Small intestine (tissue), 7 donors: ENCODE measurements around the gene HEPN1. TPM values are rescaled to one million over a fixed set of nuclear protein-coding genes. Genes with fewer than 3 reads are reported as not detected.
"Not testable (repeated sequence)": the region's sequence is repeated elsewhere in the genome, so short reads cannot be mapped to it uniquely, and the experiment has no call there.

Experiments used
- DNase-seq, 2 donors: peaks; one replicate each; pipeline versions ENCODE4 v3.0.0 to v3.0.0-alpha.2; 2013
- FAIRE-seq: peaks from 2 replicates; lab custom pipeline; 2012; peaks lifted over from hg19 to GRCh38; lab: Jason Lieb, UNC
- H3K27ac ChIP-seq, 3 donors: one replicate each; pipeline ENCODE4 v1.5.1; 2013; ENCODE audit warnings: low read length in 2 of 3, mild to moderate bottlenecking in 2 of 3, control low read depth in 1 of 3, inconsistent platforms in 1 of 3, low read depth in 1 of 3, moderate library complexity in 1 of 3
- H3K27me3 ChIP-seq, 3 donors: one replicate each; pipeline ENCODE4 v1.6.1; 2013; ENCODE audit warnings: low read length in 3 of 3, inconsistent platforms in 1 of 3; ENCODE audit not compliant: control insufficient read depth in 3 of 3, insufficient read depth in 3 of 3
- H3K36me3 ChIP-seq, 3 donors: one replicate each; pipeline ENCODE4 v1.6.1; 2013; ENCODE audit warnings: low read length in 3 of 3, inconsistent platforms in 1 of 3, low read depth in 1 of 3, mild to moderate bottlenecking in 1 of 3, moderate library complexity in 1 of 3; ENCODE audit not compliant: control insufficient read depth in 3 of 3, insufficient read depth in 2 of 3
- H3K4me1 ChIP-seq, 3 donors: one replicate each; pipeline ENCODE4 v1.6.1; 2013; ENCODE audit warnings: low read length in 2 of 3, inconsistent platforms in 1 of 3, low read depth in 1 of 3, mild to moderate bottlenecking in 1 of 3, moderate library complexity in 1 of 3; ENCODE audit not compliant: control insufficient read depth in 3 of 3, insufficient read depth in 2 of 3
- H3K4me3 ChIP-seq, 3 donors: one replicate each; pipeline ENCODE4 v1.5.1; 2013; ENCODE audit warnings: low read length in 3 of 3, control low read depth in 1 of 3, inconsistent platforms in 1 of 3, low read depth in 1 of 3, mild to moderate bottlenecking in 1 of 3, moderate library complexity in 1 of 3
- H3K9me3 ChIP-seq, 2 donors: one replicate each; pipeline ENCODE4 v1.6.1; 2013; ENCODE audit warnings: low read depth in 1 of 2, low read length in 1 of 2; ENCODE audit not compliant: control insufficient read depth in 2 of 2, insufficient read depth in 1 of 2
- WGBS, 3 donors: extraction: QIAGEN DNeasy Blood & Tissue Kit; methylation state at CpG; one replicate each; pipeline ENCODE4 v1.1.7; 2013; 5-methylcytosine and 5-hydroxymethylcytosine counted together
- polyA plus RNA-seq, 4 donors: library from polyadenylated mRNA; stranded (reverse) in 3 of 4; unstranded in 1 of 4; fragments of 200-250 nt in 3 of 4; fragments of 120-200 nt in 1 of 4; gene quantifications; one replicate each; pipeline versions ENCODE4 v1.2.1 to v1.2.3, GENCODE V29; 2013
- donor health status: healthy with polysubstance abuse.
- donor health status: control.
- donor health status: control.
- donor health status: Bipolar disorder and iron deficiency.
- donor health status: healthy.

Gene HEPN1
- polyA plus RNA-seq, 4 donors = 0.06 TPM; not detected in 3

- H3K4me3 ChIP-seq, DNase-seq, H3K4me1 ChIP-seq, H3K36me3 ChIP-seq, H3K27me3 ChIP-seq, FAIRE-seq, H3K27ac ChIP-seq, H3K9me3 ChIP-seq: not testable (repeated sequence)
- 88% methylated on average over 13 of the region's 13 CpGs for WGBS, 3 donors
Observed at GRCh38 chr11:124968197-124968596, 49.1 kb downstream of the HEPN1 start.

Other genes with a start within 250 kb of the HEPN1 start
- 10 to 100 TPM in 3 of 4 donors, 1 to 10 TPM in 1; 4.1 to 68.9 (median 27.5) TPM for gene SIAE, start 245.5 kb upstream of the HEPN1 start, polyA plus RNA-seq
- gene SPA17, start 245.3 kb upstream of the HEPN1 start, polyA plus RNA-seq = 1 to 10 TPM; 3.2 to 9.8 (median 7.0) TPM
- 1 to 10 TPM in 2 of 4 donors, under 1 TPM in 1, not detected in 1; 0.67 to 6.5 (median 2.3) TPM for gene NRGN, start 179.3 kb upstream of the HEPN1 start, polyA plus RNA-seq
- gene VSIG2, start 167.0 kb upstream of the HEPN1 start, polyA plus RNA-seq = 1 to 10 TPM in 1 of 4 donors, under 1 TPM in 1, not detected in 2; 0.91 to 6.4 TPM
- 10 to 100 TPM in 2 of 4 donors, 1 to 10 TPM in 1, under 1 TPM in 1; 0.67 to 38.3 (median 6.9) TPM for gene ESAM, start 157.0 kb upstream of the HEPN1 start, polyA plus RNA-seq
- gene MSANTD2, start 118.8 kb upstream of the HEPN1 start, polyA plus RNA-seq = 10 to 100 TPM in 1 of 4 donors, 1 to 10 TPM in 3; 4.4 to 19.9 (median 6.4) TPM
- gene ROBO3, start 53.8 kb upstream of the HEPN1 start, polyA plus RNA-seq = 10 to 100 TPM in 3 of 4 donors, 1 to 10 TPM in 1; 4.5 to 16.1 (median 11.4) TPM
- gene ROBO4, start 21.4 kb upstream of the HEPN1 start, polyA plus RNA-seq = 1 to 10 TPM in 3 of 4 donors, under 1 TPM in 1; 0.45 to 8.9 (median 2.6) TPM
- gene HEPACAM, start 16.8 kb downstream of the HEPN1 start, polyA plus RNA-seq = under 1 TPM in 1 of 4 donors, not detected in 3; 0.67 TPM
- gene CCDC15, start 35.0 kb downstream of the HEPN1 start, polyA plus RNA-seq = 1 to 10 TPM in 1 of 4 donors, under 1 TPM in 3; 0.22 to 2.2 (median 0.60) TPM
- 10 to 100 TPM in 2 of 4 donors, 1 to 10 TPM in 2; 1.1 to 19.8 (median 10.6) TPM for gene SLC37A2, start 144.1 kb downstream of the HEPN1 start, polyA plus RNA-seq
- 10 to 100 TPM in 3 of 4 donors, 1 to 10 TPM in 1; 9.6 to 31.2 (median 19.6) TPM for gene TMEM218, start 192.4 kb downstream of the HEPN1 start, polyA plus RNA-seq
- 1 to 10 TPM in 3 of 4 donors, not detected in 1; 1.1 to 2.5 (median 1.2) TPM for gene PKNOX2, start 245.5 kb downstream of the HEPN1 start, polyA plus RNA-seq